Activated B cell treated with CpG ODN at 0.5 μM for 24 hours (primary cell): ENCODE results near the gene AGAP5. TPM values are rescaled to one million over a fixed set of nuclear protein-coding genes. Genes with fewer than 3 reads are reported as not detected.

Experiments
- ATAC-seq: fragments of 200-7000 bp; cut with Tn5 transposase; one replicate; pipeline ENCODE4 v1.10.0; 2021; ENCODE audit warnings: low read depth, mild to moderate bottlenecking, moderate library complexity
- CTCF ChIA-PET: fragments of 350-600 bp; sonication (Branson Sonifier 250); formaldehyde crosslinking; loops from one replicate; lab custom pipeline; 2021; ENCODE audit warnings: antibody characterized with exemption; lab: Charles Lee
- POLR2A ChIA-PET: fragments of 350-600 bp; sonication (Branson Sonifier 250); formaldehyde crosslinking; loops from one replicate; lab custom pipeline; 2021; ENCODE audit warnings: antibody characterized with exemption; lab: Charles Lee
- DNase-seq: peaks from one replicate; pipeline ENCODE4 v3.0.0; 2022
- H3K27ac Mint-ChIP-seq: one replicate; pipeline ENCODE4 v1.8.0; 2020; ENCODE audit warnings: mixed read lengths
- H3K27me3 Mint-ChIP-seq: one replicate; pipeline ENCODE4 v1.8.0; 2021; ENCODE audit warnings: mixed read lengths
- H3K36me3 Mint-ChIP-seq: one replicate; pipeline ENCODE4 v1.8.0; 2021; ENCODE audit warnings: low read depth, mixed read lengths
- H3K4me1 Mint-ChIP-seq: one replicate; pipeline ENCODE4 v1.8.0; 2021; ENCODE audit warnings: mixed read lengths
- H3K4me3 Mint-ChIP-seq: one replicate; pipeline ENCODE4 v1.8.0; 2020; ENCODE audit warnings: mild to moderate bottlenecking, mixed read lengths
- H3K9me3 Mint-ChIP-seq: one replicate; pipeline ENCODE4 v1.8.0; 2020; ENCODE audit warnings: mixed read lengths
- CTCF ChIP-seq: fragments of 200-600 bp; IDR thresholded peaks from one replicate; pipeline ENCODE4 v1.8.0; 2022; ENCODE audit warnings: antibody characterized with exemption, mild to moderate bottlenecking
- intact Hi-C: fragments of 100-400 bp; cut with micrococcal nuclease; formaldehyde crosslinking; loops from one replicate; pipeline ENCODE4 v1.15.1; 2024
- total RNA-seq: library from RNA; stranded (reverse); gene quantifications from 2 replicates; pipeline ENCODE4 v1.2.3, GENCODE V29; 2022

AGAP5 gene
- total RNA-seq, 1 donor from 2014 or later, result 15.0 TPM

GRCh38 chr10:73647211-73647874 is 50.6 kb downstream of the AGAP5 start:
- POLR2A ChIA-PET, result interaction anchor here (0.6 to 1.2 kb wide), 3 partner anchors 22 to 118 kb away, joined by 3 to 4 read pairs (median 3); no protein-coding TSS in a partner anchor

GRCh38 chr10:73646598-73647041 is 51.3 kb downstream of the AGAP5 start:
- Mint-ChIP-seq H3K27ac (no peak overlapping the region), H3K9me3 (no peaks in the 10 kb centered on the region), H3K4me1 (peaks cover 21% of the 10 kb centered on the region), H3K4me3 (peak overlapping the region; percentile 78), H3K36me3 (no peaks in the 10 kb centered on the region), H3K27me3 (no peaks in the 10 kb centered on the region)
- DNase-seq (no peak), ATAC-seq (no peak)
- POLR2A ChIA-PET, result interaction anchor here (0.6 kb wide), 1 partner anchor 21 kb away, joined by 3 read pairs; no protein-coding TSS in a partner anchor
- no peak for TF ChIP-seq CTCF
- CTCF ChIA-PET, result interaction anchor here (7.6 kb wide), 1 partner anchor 117 kb away, joined by 90 read pairs; no protein-coding TSS in a partner anchor
- intact Hi-C loops, result loop anchor here (10.0 kb wide), 1 partner anchor 1588 kb away; the partner anchor contains the start of gene COMTD1

More at GRCh38 chr10:73647211-73647874, 50.6 kb downstream of the AGAP5 start:
- CTCF ChIA-PET, result interaction anchor here (0.8 to 7.6 kb wide), 2 partner anchors 117 to 383 kb away, joined by 4 to 90 read pairs; no protein-coding TSS in a partner anchor
- Mint-ChIP-seq H3K27me3 (no peaks in the 10 kb centered on the region), H3K36me3 (no peaks in the 10 kb centered on the region), H3K27ac (no peak overlapping the region), H3K4me1 (peaks cover 21% of the 10 kb centered on the region), H3K4me3 (peak overlapping the region; percentile 78), H3K9me3 (no peaks in the 10 kb centered on the region)
- DNase-seq, result peak; percentile 31
- TF ChIP-seq CTCF, result no peak
- intact Hi-C loops, result loop anchor here (10.0 kb wide), 1 partner anchor 1587 kb away; the partner anchor contains the start of gene COMTD1
- peak; percentile 28 for ATAC-seq

- CTCF ChIA-PET, result interaction anchor here (1.1 to 7.6 kb wide), 4 partner anchors 12 to 153 kb away, joined by 3 to 90 read pairs (median 4); no protein-coding TSS in a partner anchor
- intact Hi-C loops, result loop anchor here (10.0 kb wide), 1 partner anchor 1590 kb away; the partner anchor contains the start of gene COMTD1
- ATAC-seq (no peak), DNase-seq (no peak)
- TF ChIP-seq CTCF, result no peak
- H3K9me3 Mint-ChIP-seq, result no peaks in the 10 kb centered on the region
- H3K4me3 Mint-ChIP-seq, result peak overlapping the region; percentile 39
- H3K36me3 Mint-ChIP-seq, result no peaks in the 10 kb centered on the region
- peaks cover 4% of the 10 kb centered on the region for H3K27me3 Mint-ChIP-seq
- H3K4me1 Mint-ChIP-seq, result peaks cover 15% of the 10 kb centered on the region
- POLR2A ChIA-PET, result no interaction called here
- no peak overlapping the region for H3K27ac Mint-ChIP-seq
Measured at GRCh38 chr10:73645251-73645650, 52.7 kb downstream of the AGAP5 start.

GRCh38 chr10:73644767-73645166 is 53.1 kb downstream of the AGAP5 start:
- no peak for ATAC-seq
- ChIA-PET POLR2A (interaction anchor here (1.0 to 1.3 kb wide), 2 partner anchors 19 to 113 kb away, joined by 3 to 7 read pairs; no protein-coding TSS in a partner anchor), CTCF (interaction anchor here (0.6 to 7.6 kb wide), 8 partner anchors 11 to 381 kb away, joined by 3 to 90 read pairs (median 4); no protein-coding TSS in a partner anchor)
- no peak for DNase-seq
- no peak overlapping the region for H3K4me3 Mint-ChIP-seq
- peaks cover 13% of the 10 kb centered on the region for H3K4me1 Mint-ChIP-seq
- H3K27me3 Mint-ChIP-seq, result peaks cover 4% of the 10 kb centered on the region
- intact Hi-C loops, result loop anchor here (1.0 to 10.0 kb wide), 5 partner anchors 19 to 1590 kb away; partner anchors contain the start of genes COMTD1, ECD and FAM149B1
- no peak for TF ChIP-seq CTCF
- no peak overlapping the region for H3K27ac Mint-ChIP-seq
- no peaks in the 10 kb centered on the region for H3K36me3 Mint-ChIP-seq
- H3K9me3 Mint-ChIP-seq, result no peaks in the 10 kb centered on the region
